ENCODE measurements around the gene DUSP10.

The DUSP10 gene

GRCh38 chr1:221719278-221719597, 22.7 kb downstream of the DUSP10 start:
- Histone ChIP-seq H3K9ac (ENCODE audit: low read depth, low read length, poor library complexity, severe bottlenecking) (no peak overlapping the region), H3K79me2 (ENCODE audit: insufficient read depth, low read length) (peaks cover 100% of the 10 kb centered on the region), H3K9me2 (replicated peaks; ENCODE audit: low read depth, low read length) (no peaks in the 10 kb centered on the region), H3K4me2 (ENCODE audit: low read depth, low read length, poor library complexity, severe bottlenecking) (peak overlapping the region; percentile 9), H3K9me3 (ENCODE audit: insufficient read depth, low read depth, low read length) (peaks cover 9% of the 10 kb centered on the region), H3K4me3 (ENCODE audit: low read length, poor library complexity, severe bottlenecking) (no peak overlapping the region), H4K20me1 (ENCODE audit: insufficient read depth, low read length, poor library complexity, severe bottlenecking) (peaks cover 65% of the 10 kb centered on the region), H2AFZ (ENCODE audit: low read length) (no peak overlapping the region), H3F3A (ENCODE audit: low read depth) (peaks cover 4% of the 10 kb centered on the region; the same call in 1 of the 2 replicates), H3K4me1 (ENCODE audit: insufficient read depth, low read length, poor library complexity, severe bottlenecking) (peaks cover 93% of the 10 kb centered on the region), H3K27me3 (ENCODE audit: insufficient read depth, low read length, poor library complexity, severe bottlenecking) (no peaks in the 10 kb centered on the region), H3K36me3 (ENCODE audit: insufficient read depth, low read length) (peaks cover 78% of the 10 kb centered on the region)
- no peak for TF ChIP-seq EZH2phosphoT487 (IDR thresholded peaks at IDR 0.05; ENCODE audit: borderline replicate concordance)
- TF ChIP-seq, protein P1, sequence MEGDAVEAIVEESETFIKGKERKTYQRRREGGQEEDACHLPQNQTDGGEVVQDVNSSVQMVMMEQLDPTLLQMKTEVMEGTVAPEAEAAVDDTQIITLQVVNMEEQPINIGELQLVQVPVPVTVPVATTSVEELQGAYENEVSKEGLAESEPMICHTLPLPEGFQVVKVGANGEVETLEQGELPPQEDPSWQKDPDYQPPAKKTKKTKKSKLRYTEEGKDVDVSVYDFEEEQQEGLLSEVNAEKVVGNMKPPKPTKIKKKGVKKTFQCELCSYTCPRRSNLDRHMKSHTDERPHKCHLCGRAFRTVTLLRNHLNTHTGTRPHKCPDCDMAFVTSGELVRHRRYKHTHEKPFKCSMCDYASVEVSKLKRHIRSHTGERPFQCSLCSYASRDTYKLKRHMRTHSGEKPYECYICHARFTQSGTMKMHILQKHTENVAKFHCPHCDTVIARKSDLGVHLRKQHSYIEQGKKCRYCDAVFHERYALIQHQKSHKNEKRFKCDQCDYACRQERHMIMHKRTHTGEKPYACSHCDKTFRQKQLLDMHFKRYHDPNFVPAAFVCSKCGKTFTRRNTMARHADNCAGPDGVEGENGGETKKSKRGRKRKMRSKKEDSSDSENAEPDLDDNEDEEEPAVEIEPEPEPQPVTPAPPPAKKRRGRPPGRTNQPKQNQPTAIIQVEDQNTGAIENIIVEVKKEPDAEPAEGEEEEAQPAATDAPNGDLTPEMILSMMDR (conservative IDR thresholded peaks at IDR 0.05; ENCODE audit: low read length): no peak

GRCh38 chr1:221718381-221719277, 23.3 kb downstream of the DUSP10 start:
- Histone ChIP-seq H3K79me2 (ENCODE audit: insufficient read depth, low read length) (peaks cover 100% of the 10 kb centered on the region), H3K9me2 (replicated peaks; ENCODE audit: low read depth, low read length) (no peaks in the 10 kb centered on the region), H4K20me1 (ENCODE audit: insufficient read depth, low read length, poor library complexity, severe bottlenecking) (peaks cover 62% of the 10 kb centered on the region), H3K4me2 (ENCODE audit: low read depth, low read length, poor library complexity, severe bottlenecking) (peak overlapping the region; percentile 29), H3K9ac (ENCODE audit: low read depth, low read length, poor library complexity, severe bottlenecking) (peak overlapping the region; percentile 21), H3K4me1 (ENCODE audit: insufficient read depth, low read length, poor library complexity, severe bottlenecking) (peaks cover 97% of the 10 kb centered on the region), H3F3A (ENCODE audit: low read depth) (peaks cover 9% of the 10 kb centered on the region; the same call in 1 of the 2 replicates), H3K36me3 (ENCODE audit: insufficient read depth, low read length) (peaks cover 72% of the 10 kb centered on the region), H3K4me3 (ENCODE audit: low read length, poor library complexity, severe bottlenecking) (no peak overlapping the region), H3K9me3 (ENCODE audit: insufficient read depth, low read depth, low read length) (peaks cover 3% of the 10 kb centered on the region), H3K27me3 (ENCODE audit: insufficient read depth, low read length, poor library complexity, severe bottlenecking) (no peaks in the 10 kb centered on the region), H2AFZ (ENCODE audit: low read length) (no peak overlapping the region)
- TF ChIP-seq EZH2phosphoT487 (IDR thresholded peaks at IDR 0.05; ENCODE audit: borderline replicate concordance): no peak
- TF ChIP-seq, protein P1 (conservative IDR thresholded peaks at IDR 0.05; ENCODE audit: low read length): no peak

GRCh38 chr1:221717485-221717853, 24.4 kb downstream of the DUSP10 start:
- Histone ChIP-seq H3K4me1 (ENCODE audit: insufficient read depth, low read length, poor library complexity, severe bottlenecking) (peaks cover 94% of the 10 kb centered on the region), H3F3A (ENCODE audit: low read depth) (peaks cover 9% of the 10 kb centered on the region; the same call in 1 of the 2 replicates), H3K4me2 (ENCODE audit: low read depth, low read length, poor library complexity, severe bottlenecking) (peak overlapping the region; percentile 73), H3K9ac (ENCODE audit: low read depth, low read length, poor library complexity, severe bottlenecking) (no peak overlapping the region), H3K27me3 (ENCODE audit: insufficient read depth, low read length, poor library complexity, severe bottlenecking) (no peaks in the 10 kb centered on the region), H3K9me2 (replicated peaks; ENCODE audit: low read depth, low read length) (no peaks in the 10 kb centered on the region), H3K4me3 (ENCODE audit: low read length, poor library complexity, severe bottlenecking) (no peak overlapping the region), H3K79me2 (ENCODE audit: insufficient read depth, low read length) (peaks cover 95% of the 10 kb centered on the region), H3K36me3 (ENCODE audit: insufficient read depth, low read length) (peaks cover 61% of the 10 kb centered on the region), H3K9me3 (ENCODE audit: insufficient read depth, low read depth, low read length) (no peaks in the 10 kb centered on the region), H4K20me1 (ENCODE audit: insufficient read depth, low read length, poor library complexity, severe bottlenecking) (peaks cover 52% of the 10 kb centered on the region), H2AFZ (ENCODE audit: low read length) (no peak overlapping the region)
- no peak for TF ChIP-seq EZH2phosphoT487 (IDR thresholded peaks at IDR 0.05; ENCODE audit: borderline replicate concordance)
- TF ChIP-seq, protein P1 (conservative IDR thresholded peaks at IDR 0.05; ENCODE audit: low read length): no peak
